Fibroblast of pulmonary artery (primary cell): ENCODE data around the gene INO80B.
A peak's percentile ranks its signal among the peaks of the same experiment; 100 is the strongest.
"Not testable (repeated sequence)": the region's sequence is repeated elsewhere in the genome, so short reads cannot be mapped to it uniquely, and the experiment has no call there.

ENCODE experiments used
- DNase-seq: peaks from one replicate; pipeline ENCODE4 v3.0.0-alpha.2; 2010; ENCODE audit warnings: low read depth
- H3K4me3 ChIP-seq: replicated peaks from 2 replicates; pipeline ENCODE4 v1.5.1; 2011; ENCODE audit warnings: low read depth, mild to moderate bottlenecking, control low read depth, low read length, moderate library complexity
- CTCF ChIP-seq: IDR thresholded peaks from 2 replicates; pipeline ENCODE4 v1.5.1; 2011; ENCODE audit warnings: mild to moderate bottlenecking, control low read depth, low read length, inconsistent platforms; ENCODE audit errors: missing control alignments

Gene INO80B

GRCh38 chr2:74458132-74458937 lies 3.4 kb downstream of the INO80B start, which contains the start of gene WBP1:
TSS of gene WBP1 (plus strand) at chr2:74458438. CDS start at chr2:74458603, 165 bp downstream.
- DNase-seq = peak; percentile 100
- peak within 1 kb of the TSS; percentile 97 for H3K4me3 ChIP-seq
- no peak for TF ChIP-seq CTCF

- peak overlapping the region; percentile 97 for H3K4me3 ChIP-seq
- DNase-seq = no peak
- TF ChIP-seq CTCF = no peak
Measured at GRCh38 chr2:74458938-74459363, 4.1 kb downstream of the INO80B start.

GRCh38 chr2:74459503-74460118 lies 4.7 kb downstream of the INO80B start:
- peak overlapping the region; percentile 97 for H3K4me3 ChIP-seq
- not testable (repeated sequence) for DNase-seq

GRCh38 chr2:74460187-74460586 lies 5.3 kb downstream of the INO80B start:
- not testable (repeated sequence) for H3K4me3 ChIP-seq, DNase-seq

GRCh38 chr2:74461187-74462053 lies 6.5 kb downstream of the INO80B start:
- TF ChIP-seq CTCF = peak; percentile 7
- no peak overlapping the region for H3K4me3 ChIP-seq
- no peak for DNase-seq

- no peak for DNase-seq
- TF ChIP-seq CTCF = no peak
- H3K4me3 ChIP-seq = no peak overlapping the region
Measured at GRCh38 chr2:74462054-74462785, 7.3 kb downstream of the INO80B start.

GRCh38 chr2:74462786-74463105 lies 7.9 kb downstream of the INO80B start:
- no peak for DNase-seq
- no peak overlapping the region for H3K4me3 ChIP-seq
- no peak for TF ChIP-seq CTCF
